Breast epithelium (tissue), 4 donors: ENCODE data around the gene SCIMP. TPM values are rescaled to one million over a fixed set of nuclear protein-coding genes. Genes with fewer than 3 reads are reported as not detected.
"Not testable (repeated sequence)": the region's sequence is repeated elsewhere in the genome, so short reads cannot be mapped to it uniquely, and the experiment has no call there.

Source experiments
- DNase-seq, 2 donors: peaks; one replicate each; pipeline ENCODE4 v3.0.0-alpha.2; 2019; ENCODE audit warnings: low spot score in 2 of 2
- H3K27ac ChIP-seq, 2 donors: fragments of 200-600 bp; sonication (generic) in 1 of 2; one replicate each; pipeline ENCODE4 v1.5.1; 2016 to 2019; ENCODE audit warnings: mild to moderate bottlenecking in 1 of 2
- H3K27me3 ChIP-seq, 2 donors: fragments of 200-600 bp; sonication (generic) in 1 of 2; one replicate each; pipeline versions ENCODE4 v1.5.1 to v1.6.0; 2017 to 2019; ENCODE audit warnings: control low read depth in 1 of 2, mild to moderate bottlenecking in 1 of 2
- H3K36me3 ChIP-seq: fragments of 200-600 bp; one replicate; pipeline ENCODE4 v1.5.1; 2019
- H3K4me1 ChIP-seq, 2 donors: fragments of 200-600 bp; sonication (generic); one replicate each; pipeline ENCODE4 v1.5.1; 2016 to 2019; ENCODE audit warnings: control low read depth in 1 of 2
- H3K4me3 ChIP-seq, 3 donors: fragments of 200-600 bp; sonication (generic); 1 replicate in 2 of 3; 2 replicates in 1 of 3; pipeline ENCODE4 v1.5.1; 2016 to 2019; ENCODE audit warnings: mild to moderate bottlenecking in 3 of 3, moderate library complexity in 2 of 3
- H3K9me3 ChIP-seq, 2 donors: fragments of 200-600 bp; sonication (generic) in 1 of 2; one replicate each; pipeline ENCODE4 v1.5.1; 2016 to 2019; ENCODE audit warnings: control low read depth in 1 of 2
- POLR2A ChIP-seq: fragments of 450-650 bp; IDR thresholded peaks from one replicate; pipeline ENCODE4 v1.6.1; 2016; ENCODE audit warnings: antibody characterized with exemption, mild to moderate bottlenecking, moderate library complexity
- POLR2AphosphoS5 ChIP-seq, 3 donors: sonication (generic); formaldehyde crosslinking; IDR thresholded peaks; one replicate each; pipeline ENCODE4 v1.6.1; 2017; ENCODE audit warnings: antibody characterized with exemption in 3 of 3
- intact Hi-C: fragments of 100-400 bp; cut with DNase I; formaldehyde crosslinking; loops from one replicate; pipeline ENCODE4 v1.15.1; 2023; ENCODE audit warnings: low total_unique reads
- total RNA-seq, 3 donors: library from RNA; depleted of rRNA; stranded (reverse); fragments of >200 nt; gene quantifications; one replicate each; pipeline ENCODE4 v1.1.0, GENCODE V29; 2016
- TF ChIP-seq, protein P1 (sequence below), 3 donors: fragments of 450-650 bp; IDR thresholded peaks; one replicate each; pipeline ENCODE4 v1.5.1; 2016 to 2017; ENCODE audit warnings: antibody characterized with exemption in 3 of 3, mild to moderate bottlenecking in 3 of 3, moderate library complexity in 3 of 3

SCIMP gene
- total RNA-seq, 3 donors from 2014 or later: 1.3 to 5.6 (median 4.7) TPM

DNA sequence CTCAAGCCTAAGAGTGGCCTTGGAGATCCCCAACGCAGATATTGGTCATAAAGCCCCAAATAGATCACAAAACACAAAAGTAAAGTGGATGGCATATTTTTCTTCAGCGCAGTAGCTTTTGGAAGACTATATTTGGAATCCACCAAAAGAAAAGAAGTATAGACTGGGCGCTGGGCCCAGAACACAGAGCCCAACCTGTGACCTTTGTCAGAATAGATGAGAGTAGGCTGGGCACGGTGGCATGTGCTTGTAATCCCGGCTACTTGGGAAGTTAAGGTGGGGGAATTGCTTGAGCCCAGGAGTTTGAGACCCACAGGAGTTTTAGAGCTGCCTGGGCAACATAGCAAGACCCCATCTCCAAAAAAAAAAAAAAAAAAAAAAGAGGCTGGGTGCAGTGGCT, 14.6 kb downstream of the SCIMP start:
- intact Hi-C loops: no loop called here
- Histone ChIP-seq H3K9me3 (no peaks in the 10 kb centered on the region), H3K27me3 (no peaks in the 10 kb centered on the region), H3K36me3 (no peaks in the 10 kb centered on the region), H3K4me1 (no peaks in the 10 kb centered on the region), H3K4me3 (no peak overlapping the region), H3K27ac (no peak overlapping the region)
- TF ChIP-seq POLR2AphosphoS5 (IDR thresholded peaks at IDR 0.05) (no peak), POLR2A (no peak)
- TF ChIP-seq, protein P1, sequence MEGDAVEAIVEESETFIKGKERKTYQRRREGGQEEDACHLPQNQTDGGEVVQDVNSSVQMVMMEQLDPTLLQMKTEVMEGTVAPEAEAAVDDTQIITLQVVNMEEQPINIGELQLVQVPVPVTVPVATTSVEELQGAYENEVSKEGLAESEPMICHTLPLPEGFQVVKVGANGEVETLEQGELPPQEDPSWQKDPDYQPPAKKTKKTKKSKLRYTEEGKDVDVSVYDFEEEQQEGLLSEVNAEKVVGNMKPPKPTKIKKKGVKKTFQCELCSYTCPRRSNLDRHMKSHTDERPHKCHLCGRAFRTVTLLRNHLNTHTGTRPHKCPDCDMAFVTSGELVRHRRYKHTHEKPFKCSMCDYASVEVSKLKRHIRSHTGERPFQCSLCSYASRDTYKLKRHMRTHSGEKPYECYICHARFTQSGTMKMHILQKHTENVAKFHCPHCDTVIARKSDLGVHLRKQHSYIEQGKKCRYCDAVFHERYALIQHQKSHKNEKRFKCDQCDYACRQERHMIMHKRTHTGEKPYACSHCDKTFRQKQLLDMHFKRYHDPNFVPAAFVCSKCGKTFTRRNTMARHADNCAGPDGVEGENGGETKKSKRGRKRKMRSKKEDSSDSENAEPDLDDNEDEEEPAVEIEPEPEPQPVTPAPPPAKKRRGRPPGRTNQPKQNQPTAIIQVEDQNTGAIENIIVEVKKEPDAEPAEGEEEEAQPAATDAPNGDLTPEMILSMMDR (IDR thresholded peaks at IDR 0.05): no peak
- DNase-seq: no peak

- peak overlapping the region in 1 of 2 donors; percentile 12 for H3K27ac ChIP-seq
- no peaks in the 10 kb centered on the region for H3K9me3 ChIP-seq
- no peaks in the 10 kb centered on the region for H3K4me1 ChIP-seq
- DNase-seq: no peak
- H3K4me3 ChIP-seq: no peak overlapping the region
- H3K27me3 ChIP-seq: no peaks in the 10 kb centered on the region
- TF ChIP-seq, protein P1 (IDR thresholded peaks at IDR 0.05): no peak
- TF ChIP-seq POLR2AphosphoS5 (IDR thresholded peaks at IDR 0.05) (no peak), POLR2A (no peak)
- intact Hi-C loops: no loop called here
- no peaks in the 10 kb centered on the region for H3K36me3 ChIP-seq
Measured at GRCh38 chr17:5219536-5219935, 15.1 kb downstream of the SCIMP start.

GRCh38 chr17:5217562-5217961, 17.1 kb downstream of the SCIMP start:
- H3K27ac ChIP-seq, H3K4me1 ChIP-seq, H3K9me3 ChIP-seq, intact Hi-C loops, H3K27me3 ChIP-seq, H3K36me3 ChIP-seq, H3K4me3 ChIP-seq, DNase-seq: not testable (repeated sequence)

DNA sequence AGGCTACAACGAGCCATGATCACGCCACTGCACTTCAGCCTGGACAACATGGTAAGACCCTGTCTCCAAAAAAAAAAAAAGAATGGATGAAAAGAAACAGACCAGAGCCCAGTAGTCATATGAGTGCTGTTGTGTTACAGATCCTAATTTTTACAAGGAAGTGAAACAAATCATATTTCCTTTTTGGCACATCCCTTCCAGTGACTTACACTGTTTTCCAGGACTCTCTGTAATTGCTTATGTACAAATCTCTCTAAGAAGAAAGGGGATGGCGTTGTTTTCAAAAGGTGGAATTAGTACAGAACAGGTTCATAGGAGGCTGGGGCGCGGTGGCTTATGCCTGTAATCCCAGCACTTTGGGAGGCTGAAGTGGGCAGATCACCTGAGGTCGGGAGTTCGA, 23.2 kb downstream of the SCIMP start:
- no peaks in the 10 kb centered on the region for H3K9me3 ChIP-seq
- DNase-seq: no peak
- H3K4me3 ChIP-seq: no peak overlapping the region
- H3K27ac ChIP-seq: no peak overlapping the region
- H3K27me3 ChIP-seq: no peaks in the 10 kb centered on the region
- TF ChIP-seq POLR2AphosphoS5 (IDR thresholded peaks at IDR 0.05) (no peak), POLR2A (no peak)
- TF ChIP-seq, protein P1 (IDR thresholded peaks at IDR 0.05): no peak
- H3K36me3 ChIP-seq: no peaks in the 10 kb centered on the region
- intact Hi-C loops: no loop called here
- no peaks in the 10 kb centered on the region for H3K4me1 ChIP-seq

- no peak for DNase-seq
- Histone ChIP-seq H3K36me3 (no peaks in the 10 kb centered on the region), H3K4me3 (no peak overlapping the region), H3K4me1 (no peaks in the 10 kb centered on the region), H3K27ac (no peak overlapping the region), H3K9me3 (no peaks in the 10 kb centered on the region), H3K27me3 (no peaks in the 10 kb centered on the region)
- intact Hi-C loops: no loop called here
- no peak for TF ChIP-seq POLR2AphosphoS5 (IDR thresholded peaks at IDR 0.05)
- TF ChIP-seq, protein P1 (IDR thresholded peaks at IDR 0.05): no peak
- no peak for TF ChIP-seq POLR2A
Measured at GRCh38 chr17:5210614-5211252, 23.9 kb downstream of the SCIMP start.

GRCh38 chr17:5210091-5210490, 24.6 kb downstream of the SCIMP start:
- Histone ChIP-seq H3K36me3 (no peaks in the 10 kb centered on the region), H3K9me3 (no peaks in the 10 kb centered on the region), H3K4me1 (no peaks in the 10 kb centered on the region), H3K27me3 (no peaks in the 10 kb centered on the region), H3K4me3 (no peak overlapping the region), H3K27ac (no peak overlapping the region)
- DNase-seq: no peak
- intact Hi-C loops: no loop called here
- TF ChIP-seq POLR2AphosphoS5 (IDR thresholded peaks at IDR 0.05) (no peak), POLR2A (no peak)
- TF ChIP-seq, protein P1 (IDR thresholded peaks at IDR 0.05): no peak
